ENCODE results near the gene MLST8. TPM values are rescaled to one million over a fixed set of nuclear protein-coding genes. Genes with fewer than 3 reads are reported as not detected.

The MLST8 gene
- total and polyA plus RNA-seq, 2 donors (not counting 3 experiments of a cell fraction or from before 2014, with no cell fraction given): 36.9 to 129 TPM

DNA sequence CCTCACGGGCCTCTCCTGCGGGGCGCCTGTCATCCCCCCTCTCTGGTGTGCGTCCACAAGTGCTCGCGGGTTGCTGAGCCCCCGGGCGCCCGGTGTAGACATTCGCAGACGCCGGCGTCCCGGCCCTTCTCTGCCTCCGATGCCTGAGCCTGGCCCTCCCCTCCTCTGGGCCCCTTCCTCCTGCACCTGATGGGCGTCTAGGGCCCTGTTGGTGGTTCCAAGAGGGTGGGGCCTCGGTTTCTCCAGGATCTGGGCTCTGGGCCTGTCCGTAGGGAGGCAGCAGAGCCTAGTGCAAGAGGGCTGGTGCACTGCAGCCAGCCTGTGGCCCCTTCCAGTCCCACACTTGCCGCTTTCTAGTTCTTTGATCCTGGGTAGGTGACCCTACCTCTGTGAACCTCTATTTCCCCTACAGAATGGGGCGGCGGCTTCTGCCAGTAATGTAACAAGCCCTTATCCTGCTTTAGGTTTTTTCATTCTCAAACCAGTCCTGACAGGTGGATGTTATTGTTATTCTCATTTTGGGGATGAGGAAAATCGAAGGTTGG lies 18.8 kb downstream of the MLST8 start:
- DNase-seq (ENCODE audit: low read depth, low spot score) (peak; percentile 71), FAIRE-seq (peak; percentile 79)
- intact Hi-C loops (cut with micrococcal nuclease) (loop anchor here (1.0 to 2.0 kb wide), 7 partner anchors 9 to 236 kb away; partner anchors contain the start of genes ECI1, MLST8, RNPS1 and TEDC2), dilution Hi-C loops (cut with MboI; ENCODE audit: extremely low pct_ligation_motif_present, low sequenced_read_pairs) (no loop called here)
- peak overlapping the region; percentile 41 for H3K27ac ChIP-seq (ENCODE audit: insufficient read depth, low read depth, low read length)
- H3K79me2 ChIP-seq (ENCODE audit: control insufficient read depth, insufficient read depth, low read length): peaks cover 36% of the 10 kb centered on the region
- peak overlapping the region; percentile 84 for H3K4me2 ChIP-seq (ENCODE audit: insufficient read depth, low read length)
- peak overlapping the region; percentile 54 to 79 (median 74) for H3K4me3 ChIP-seq (replicated peaks in 1 of 3; ENCODE audit: insufficient read depth in 1 of 3, low read depth in 1 of 3, low read length in 3 of 3)
- peaks cover 7% of the 10 kb centered on the region for H3K4me1 ChIP-seq (ENCODE audit: control insufficient read depth, extremely low read depth, insufficient read depth, low read length)
- peak overlapping the region; percentile 79 for H2AFZ ChIP-seq (ENCODE audit: low read depth, low read length)
- H4K20me1 ChIP-seq (replicated peaks; ENCODE audit: control insufficient read depth, extremely low read depth, insufficient read depth, low read length): no peaks in the 10 kb centered on the region
- no peaks in the 10 kb centered on the region for H3K27me3 ChIP-seq (ENCODE audit: control insufficient read depth in 2 of 2, insufficient read depth in 2 of 2, low read length in 2 of 2)
- ChIA-PET POLR2A (interaction anchor here (1.0 kb wide), 1 partner anchor 69 kb away, joined by 3 read pairs; the partner anchor contains the start of gene TRAF7), CTCF (no interaction called here)
- BruUV-seq (replicated peaks): TSS peak; percentile 68
- H3K36me3 ChIP-seq (ENCODE audit: control insufficient read depth in 2 of 2, extremely low read depth in 1 of 2, insufficient read depth in 2 of 2, low read length in 2 of 2): peaks cover 0 to 4% of the 10 kb centered on the region in 2 experiments
- H3K9ac ChIP-seq (replicated peaks; ENCODE audit: extremely low read depth, insufficient read depth, low read length): peak overlapping the region; percentile 84
- TF ChIP-seq, protein P1, sequence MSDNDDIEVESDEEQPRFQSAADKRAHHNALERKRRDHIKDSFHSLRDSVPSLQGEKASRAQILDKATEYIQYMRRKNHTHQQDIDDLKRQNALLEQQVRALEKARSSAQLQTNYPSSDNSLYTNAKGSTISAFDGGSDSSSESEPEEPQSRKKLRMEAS (IDR thresholded peaks at IDR 0.05; ENCODE audit: insufficient read depth, insufficient read length): no peak
- no peak for TF ChIP-seq MYC (IDR thresholded peaks at IDR 0.05; ENCODE audit: low read depth, low read length)
- TF ChIP-seq POLR2AphosphoS5 (IDR thresholded peaks at IDR 0.05; ENCODE audit: insufficient read depth, low read depth, low read length): no peak
- TF ChIP-seq FOS (IDR thresholded peaks at IDR 0.05; ENCODE audit: borderline replicate concordance, insufficient read depth, low read length): no peak
- TF ChIP-seq CTCF (IDR thresholded peaks at IDR 0.05; ENCODE audit: extremely low read depth in 1 of 2, insufficient read depth in 1 of 2, low read depth in 1 of 2, low read length in 2 of 2): no peak
- no peak for TF ChIP-seq GATA2 (IDR thresholded peaks at IDR 0.05; ENCODE audit: insufficient read depth, insufficient read length, low read depth, low read length)
- no peak for TF ChIP-seq EZH2 (IDR thresholded peaks at IDR 0.05; ENCODE audit: borderline replicate concordance, low read depth, low read length, severe bottlenecking)
- TF ChIP-seq POLR2A (IDR thresholded peaks at IDR 0.05; ENCODE audit: low read depth, low read length): no peak
- no peaks in the 10 kb centered on the region for H3K9me1 ChIP-seq (replicated peaks; ENCODE audit: control insufficient read depth, extremely low read depth, insufficient read depth, low read length)
- no peaks in the 10 kb centered on the region for H3K9me3 ChIP-seq (replicated peaks; ENCODE audit: control insufficient read depth, insufficient read depth, low read length)

Measured in endothelial cell of umbilical vein (primary cell).